Activated CD4-positive, alpha-beta T cell treated with anti-CD3 and anti-CD28 coated beads, Interleukin-2, amount 50 U/mL, for 1 hour (primary cell): ENCODE data around the gene LRCOL1.

Source experiments
- DNase-seq: peaks from one replicate; pipeline ENCODE4 v3.0.0-alpha.2; 2020

Gene LRCOL1

DNA sequence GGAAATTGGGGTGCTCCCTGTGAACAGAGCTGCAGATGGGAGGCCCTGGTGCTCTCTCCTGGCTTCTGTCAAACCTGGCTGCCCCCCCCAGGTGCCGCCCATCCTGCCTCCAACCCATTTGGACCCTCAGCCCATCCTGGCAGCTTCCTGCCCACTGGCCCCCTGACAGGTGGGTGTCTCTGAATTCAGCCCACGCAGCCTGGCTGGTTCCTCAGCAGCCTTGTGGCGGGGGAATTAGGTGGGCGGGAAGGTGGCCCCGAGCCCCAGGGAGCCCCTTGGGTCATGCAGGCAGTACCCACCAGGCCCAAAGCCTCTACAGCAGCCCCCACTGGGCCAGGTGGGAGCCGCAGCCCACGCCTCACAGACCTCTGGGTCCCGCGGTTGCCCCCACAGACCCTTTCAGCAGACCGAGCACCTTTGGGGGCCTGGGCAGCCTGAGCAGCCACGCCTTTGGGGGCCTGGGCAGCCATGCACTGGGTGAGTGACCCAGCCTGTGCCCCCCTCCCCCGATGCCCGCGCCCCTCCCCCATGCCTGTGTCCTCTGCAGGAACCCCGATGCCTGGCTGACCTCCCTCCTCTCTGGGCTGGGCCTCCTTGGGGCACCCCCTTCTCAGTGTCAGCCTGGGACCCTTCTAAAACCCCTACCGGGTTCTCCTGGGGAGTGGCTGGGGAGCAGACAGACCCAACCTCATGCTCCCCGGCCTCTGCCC lies 28.9 kb downstream of the LRCOL1 start:
- DNase-seq, result no peak

DNA sequence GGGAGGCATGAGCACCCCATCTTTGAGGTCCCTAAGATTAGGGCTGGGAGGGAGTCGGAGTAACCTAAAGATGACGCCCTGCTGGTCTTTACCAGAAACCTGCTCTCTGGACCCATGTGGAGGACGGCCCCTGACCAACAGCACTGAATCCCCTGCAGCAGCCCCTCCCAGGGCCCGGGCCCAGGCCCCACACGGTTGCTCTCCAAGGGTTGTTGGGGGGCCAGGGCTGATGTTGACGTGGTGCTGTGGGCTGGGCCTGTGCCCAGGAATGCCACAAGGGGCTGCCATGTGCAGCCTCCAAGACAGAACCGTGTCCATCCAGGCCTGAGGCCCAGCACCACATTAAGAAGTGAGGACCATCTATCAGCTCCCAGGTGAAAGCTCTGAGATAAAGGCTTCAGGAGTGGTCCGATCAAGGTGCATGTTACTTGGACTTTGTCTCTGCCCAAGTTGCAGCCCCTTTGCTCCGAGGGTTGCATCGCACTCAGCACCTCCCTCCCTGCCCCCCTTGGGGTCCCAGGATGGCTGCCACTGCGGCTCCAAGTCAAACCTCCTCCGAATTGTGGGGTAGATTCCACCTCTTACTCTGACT lies 29.6 kb downstream of the LRCOL1 start:
- no peak for DNase-seq

- no peak for DNase-seq
These were observed 30.6 kb downstream of the LRCOL1 start for GRCh38 chr12:132579744-132580143.

- no peak for DNase-seq
These were observed 31.6 kb downstream of the LRCOL1 start for GRCh38 chr12:132578826-132579225.

DNA sequence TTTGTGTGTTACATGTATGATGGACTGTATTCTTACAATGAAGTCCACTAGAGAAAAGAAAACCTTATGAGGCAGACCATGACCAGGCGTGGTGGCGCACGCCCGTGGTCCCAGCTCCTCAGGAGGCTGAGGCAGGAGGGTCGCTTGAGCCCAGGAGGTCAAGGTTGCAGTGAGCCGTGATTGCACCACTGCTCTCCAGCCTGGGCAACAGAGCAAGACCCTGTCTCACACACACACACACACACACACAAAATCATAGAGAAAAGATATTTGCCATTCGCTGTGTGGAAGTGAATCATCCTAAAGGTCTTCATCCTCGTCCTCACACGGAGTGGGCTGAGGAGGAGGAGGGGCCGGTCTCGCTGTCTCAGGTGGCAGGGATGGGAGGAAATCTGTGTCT lies 32.3 kb downstream of the LRCOL1 start:
- DNase-seq, result no peak

- no peak for DNase-seq
These were observed 33.0 kb downstream of the LRCOL1 start for GRCh38 chr12:132577191-132577920.

DNA sequence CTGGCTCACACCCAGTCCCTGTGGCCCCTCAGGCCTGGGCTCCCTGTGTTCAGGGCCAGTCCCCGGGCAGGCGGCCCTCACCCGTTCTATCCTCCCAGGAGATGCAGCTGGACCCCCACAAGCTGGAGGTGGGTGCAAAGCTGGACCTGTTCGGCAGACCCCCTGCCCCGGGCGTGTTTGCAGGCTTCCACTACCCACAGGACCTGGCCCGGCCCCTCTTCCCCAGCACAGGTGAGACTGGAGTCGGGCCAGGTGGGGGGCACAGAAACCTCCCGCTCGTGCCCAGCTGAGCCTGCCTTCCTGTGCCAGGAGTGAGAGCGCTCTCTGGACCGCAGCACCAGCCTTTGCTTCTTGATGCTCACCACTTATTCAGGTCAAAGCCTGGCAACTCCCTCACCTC lies 33.7 kb downstream of the LRCOL1 start:
- no peak for DNase-seq

DNA sequence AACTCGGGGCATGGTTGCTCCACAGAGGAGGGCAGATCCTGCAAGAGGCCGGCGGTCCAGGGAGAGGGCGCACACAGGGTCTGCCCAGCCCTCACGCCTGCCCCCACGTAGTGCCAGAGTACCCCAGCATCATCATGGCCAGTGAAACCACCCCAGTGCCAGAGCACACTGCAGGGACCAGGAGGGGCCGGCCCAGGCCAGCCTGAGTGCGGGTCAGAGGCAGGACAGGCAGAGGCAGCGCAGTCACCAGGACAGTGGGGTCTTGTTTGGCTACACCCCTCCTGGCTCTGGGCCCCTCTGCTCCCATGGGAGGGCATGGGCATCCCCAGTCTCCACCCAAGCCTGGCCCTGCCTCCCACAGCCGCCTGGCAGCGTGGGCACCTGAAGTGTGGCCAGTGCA lies 34.7 kb downstream of the LRCOL1 start:
- no peak for DNase-seq

DNA sequence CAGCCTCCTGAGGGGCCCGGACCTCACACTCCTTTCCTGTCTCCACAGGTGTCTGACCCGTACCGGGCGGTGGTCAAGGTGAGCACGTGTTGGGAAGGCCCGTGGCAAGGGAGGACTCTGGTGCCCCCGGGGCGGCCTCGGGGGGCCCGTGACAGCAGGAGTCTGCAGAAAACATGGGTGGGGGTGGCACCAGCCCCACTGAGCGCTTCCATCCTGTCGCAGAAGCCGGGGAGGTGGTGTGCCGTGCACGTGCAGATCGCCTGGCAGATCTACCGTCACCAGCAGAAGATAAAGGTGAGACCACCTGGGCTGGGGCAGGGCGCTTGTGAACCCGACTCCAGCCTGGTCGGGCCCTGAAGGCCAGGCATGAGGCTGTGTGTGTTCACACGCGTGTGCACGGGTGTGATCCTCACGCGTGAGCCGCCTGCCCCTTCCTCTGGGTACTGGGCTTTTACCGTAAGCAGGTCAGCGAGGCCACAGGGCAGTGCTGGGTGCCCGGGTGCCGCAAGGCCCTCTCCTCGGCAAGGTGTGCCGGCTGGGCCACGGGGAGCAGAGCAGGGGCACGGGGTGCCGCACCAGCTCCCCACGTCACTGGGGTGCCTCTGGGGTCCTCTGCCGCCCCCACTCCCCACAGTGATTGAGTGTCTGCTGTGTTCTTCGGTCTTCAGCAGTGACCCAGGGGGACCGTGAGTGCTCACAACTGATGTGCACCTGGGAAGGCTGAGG lies 35.9 kb downstream of the LRCOL1 start:
- DNase-seq, result no peak

DNA sequence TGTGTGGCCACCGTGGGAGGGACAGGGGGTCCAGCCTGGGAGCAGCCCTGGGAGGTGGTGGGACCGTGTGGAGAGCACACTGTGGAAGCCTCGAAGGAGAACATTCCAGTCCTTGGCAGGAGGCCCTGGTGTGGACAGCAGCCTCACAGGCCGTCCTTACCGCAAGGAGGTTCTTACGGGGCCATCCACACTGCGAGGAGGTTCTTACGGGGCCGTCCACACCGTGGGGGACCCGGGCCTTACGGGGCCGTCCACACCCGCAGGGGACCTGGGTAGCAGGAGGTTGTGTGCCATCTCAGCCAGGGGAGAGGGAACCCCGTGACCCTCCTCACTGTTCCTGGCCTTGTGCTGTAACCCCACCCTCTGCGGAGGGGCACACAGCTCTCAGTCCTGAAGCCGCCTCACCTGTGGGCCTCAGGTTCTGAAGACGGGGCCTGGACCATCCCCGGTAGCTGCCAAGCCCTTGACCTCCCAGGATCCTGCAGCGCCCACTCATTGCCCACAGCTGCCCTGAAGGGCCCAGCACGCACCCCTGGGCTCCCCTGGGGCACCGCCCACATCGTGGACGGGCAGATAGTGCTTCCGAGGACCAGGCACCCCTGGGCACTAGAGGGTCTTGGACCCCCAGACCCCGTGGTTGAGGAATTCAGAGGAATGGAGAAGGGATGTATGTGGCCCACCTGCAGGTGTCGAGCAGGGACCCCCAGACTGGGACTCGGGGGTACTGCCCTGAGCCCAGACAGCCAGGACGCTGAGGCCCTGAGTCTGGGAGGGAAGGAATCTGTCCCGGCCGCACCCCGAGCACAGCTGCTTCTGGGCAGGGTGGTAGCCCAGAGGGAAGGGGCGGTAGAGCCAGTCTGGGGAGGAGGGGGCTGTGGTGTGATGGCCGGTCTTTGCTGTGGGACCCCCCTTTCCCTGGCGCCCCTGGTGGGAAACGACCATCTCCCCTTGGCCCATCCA lies 37.3 kb downstream of the LRCOL1 start:
- no peak for DNase-seq

DNA sequence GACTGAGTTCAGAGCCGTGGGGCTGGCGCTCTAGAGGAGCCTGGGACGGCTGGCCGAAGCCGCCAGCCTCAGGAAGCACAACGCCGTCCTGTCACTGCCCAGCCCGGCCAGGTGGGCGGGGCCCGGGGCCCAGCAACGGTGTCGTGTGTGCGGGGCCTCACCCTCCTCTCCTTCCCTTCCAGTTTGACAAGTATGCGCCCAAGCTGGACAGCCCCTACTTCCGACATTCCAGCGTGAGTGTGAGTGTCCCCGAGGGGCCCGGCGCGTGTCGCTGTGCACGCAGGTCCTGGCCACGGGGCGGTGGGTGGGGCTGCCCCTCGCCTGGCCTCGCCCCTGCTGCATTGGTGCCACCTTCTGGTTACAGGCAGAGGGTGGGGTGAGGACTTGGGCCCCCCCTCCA lies 38.3 kb downstream of the LRCOL1 start:
- DNase-seq, result no peak

DNA sequence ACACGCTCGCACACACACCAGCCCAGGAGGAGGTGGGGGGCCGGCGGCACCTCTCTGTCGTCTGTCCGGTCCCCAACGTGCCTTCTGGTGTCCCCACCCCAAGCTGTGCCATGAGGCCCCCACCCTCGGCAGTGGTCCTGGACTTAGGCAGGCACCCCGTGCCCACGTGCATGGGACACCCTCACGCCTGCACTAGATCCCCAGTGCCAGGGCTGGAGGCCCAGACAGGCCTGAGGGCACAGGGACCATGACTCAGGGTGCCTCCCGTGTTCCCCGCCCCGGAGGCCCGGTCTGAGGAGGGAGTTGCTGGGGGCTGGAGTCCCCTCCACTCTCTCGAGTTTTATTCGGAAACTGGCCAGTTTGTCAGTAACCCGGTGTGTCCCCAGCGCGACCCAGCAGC lies 38.8 kb downstream of the LRCOL1 start:
- no peak for DNase-seq

DNA sequence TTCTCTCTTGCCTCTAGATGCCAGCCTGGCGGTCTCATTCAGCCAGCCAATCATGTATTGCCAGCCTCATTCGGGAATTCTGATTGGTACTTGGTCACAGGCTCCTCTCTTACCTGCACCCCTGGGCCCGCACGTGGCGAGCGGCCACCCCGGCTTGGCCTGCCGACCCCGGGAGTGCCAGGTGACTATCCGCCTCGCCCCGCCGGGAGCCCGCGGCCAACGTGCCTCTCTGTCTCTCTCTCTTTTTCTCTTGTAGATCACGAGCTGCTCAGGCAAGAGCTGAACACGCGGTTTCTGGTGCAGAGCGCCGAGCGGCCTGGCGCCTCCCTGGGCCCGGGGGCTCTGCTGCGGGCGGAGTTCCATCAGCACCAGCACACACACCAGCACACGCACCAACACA lies 39.3 kb downstream of the LRCOL1 start:
- DNase-seq, result no peak

- no peak for DNase-seq
These were observed 39.7 kb downstream of the LRCOL1 start for GRCh38 chr12:132570635-132571034.

DNA sequence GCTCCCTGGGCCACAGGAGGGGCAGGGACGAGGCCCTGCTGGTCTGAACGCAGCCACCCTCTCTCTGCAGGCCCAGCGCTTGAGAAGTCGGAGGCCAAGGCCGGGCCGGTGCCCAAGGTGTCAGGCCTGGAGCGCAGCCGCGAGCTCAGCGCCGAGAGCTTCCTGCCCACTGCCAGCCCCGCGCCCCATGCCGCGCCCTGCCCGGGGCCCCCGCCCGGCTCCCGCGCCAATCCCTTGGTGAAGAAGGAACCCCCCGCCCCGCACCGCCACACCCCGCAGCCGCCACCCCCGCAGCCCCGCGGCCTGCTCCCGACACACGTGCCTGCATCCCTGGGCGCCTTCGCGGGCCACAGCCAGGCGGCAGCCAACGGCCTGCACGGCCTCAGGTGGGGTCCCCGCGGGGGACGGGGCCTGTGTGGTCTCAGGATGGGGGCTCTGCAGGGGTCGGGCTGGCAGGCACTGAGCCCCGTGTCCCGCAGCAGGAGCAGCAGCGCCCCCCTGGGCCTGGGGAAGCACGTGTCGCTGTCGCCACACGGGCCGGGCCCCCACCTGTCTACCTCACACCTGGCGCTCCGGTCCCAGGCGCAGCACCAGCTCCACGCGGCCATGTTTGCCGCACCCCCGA lies 40.4 kb downstream of the LRCOL1 start:
- DNase-seq, result no peak

- no peak for DNase-seq
These were observed 41.4 kb downstream of the LRCOL1 start for GRCh38 chr12:132568826-132569480.

GRCh38 chr12:132568301-132568700 lies 42.1 kb downstream of the LRCOL1 start:
- DNase-seq, result no peak

- DNase-seq, result no peak
These were observed 43.8 kb downstream of the LRCOL1 start for GRCh38 chr12:132566516-132567131.

DNA sequence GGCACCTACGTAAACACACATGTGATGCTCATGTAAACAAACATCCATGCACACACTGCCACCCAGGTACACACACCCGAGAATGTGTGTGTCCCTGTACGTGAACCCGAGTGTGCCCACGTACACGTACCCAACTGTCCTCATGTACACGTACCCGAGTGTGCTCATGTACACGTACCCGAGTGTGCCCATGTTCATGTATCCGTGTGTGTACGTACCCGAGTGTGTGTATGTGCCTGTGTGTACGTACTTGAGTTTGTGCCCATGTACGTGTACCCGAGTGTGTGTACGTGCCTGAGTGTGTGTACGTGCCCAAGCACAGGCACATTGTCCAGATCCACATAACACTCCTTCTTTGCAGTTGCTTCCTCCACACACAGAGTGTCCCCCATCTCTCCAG lies 45.0 kb downstream of the LRCOL1 start:
- no peak for DNase-seq

- DNase-seq, result no peak
These were observed 46.5 kb downstream of the LRCOL1 start for GRCh38 chr12:132563911-132564310.

DNA sequence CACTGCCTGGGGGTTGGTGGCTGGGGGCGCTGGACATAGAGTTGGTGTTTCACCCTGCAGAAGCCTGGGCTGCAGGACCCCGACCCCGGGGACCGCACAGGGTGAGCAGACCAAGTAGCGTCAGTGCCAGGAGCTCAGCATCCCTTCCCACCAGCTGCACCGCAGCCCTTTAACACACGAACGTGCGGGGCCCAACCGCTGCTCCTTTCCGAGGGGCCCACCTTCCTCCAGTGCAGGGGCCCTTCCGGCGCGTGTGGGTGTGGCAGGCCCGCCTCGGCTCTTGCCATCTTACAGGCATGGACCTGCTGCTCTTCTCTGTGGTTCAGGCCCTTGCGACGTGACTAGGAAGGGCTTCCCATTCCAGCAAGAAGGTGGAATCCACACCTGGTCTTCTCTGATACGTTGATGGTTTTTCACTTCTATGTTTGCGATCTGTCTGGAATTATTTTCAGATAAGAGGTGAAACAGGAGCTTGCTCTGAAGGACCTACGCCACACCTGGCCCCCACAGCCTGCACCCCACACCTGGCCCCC lies 47.8 kb downstream of the LRCOL1 start:
- no peak for DNase-seq
